HCT116 (cell line): ENCODE results near the gene MNX1. TPM values are rescaled to one million over a fixed set of nuclear protein-coding genes. Genes with fewer than 3 reads are reported as not detected.

Source experiments
- ATAC-seq: fragments of 200-7000 bp; cut with Tn5 transposase; 2 replicates; pipeline ENCODE4 v1.9.1; 2020; ENCODE audit warnings: mild to moderate bottlenecking, moderate library complexity
- BruUV-seq: library from RNA; stranded (reverse); fragments of 400-500 nt; replicated peaks from 2 replicates; lab custom pipeline; 2021; lab: Mats Ljungman, UMichigan
- CTCF ChIA-PET: fragments of 300-600 bp; sonication (Branson Sonifier 250); formaldehyde crosslinking; loops from one replicate; lab custom pipeline; 2021; ENCODE audit warnings: antibody characterized with exemption; lab: Charles Lee
- POLR2A ChIA-PET: fragments of 300-600, 350-600 bp; sonication (Branson Sonifier 250); formaldehyde crosslinking; loops from one replicate; lab custom pipeline; 2021; ENCODE audit warnings: antibody characterized with exemption; lab: Charles Lee
- RAD21 ChIA-PET, 2 experiments: fragments of 300-600 bp; sonication (Branson Sonifier 250); formaldehyde crosslinking; loops; one replicate each; lab custom pipeline; 2023; ENCODE audit warnings: low total read pairs in 2 of 2; ENCODE audit not compliant: uncharacterized antibody in 2 of 2, unreplicated experiment in 2 of 2, low non-redundant PET in 1 of 2; lab: Charles Lee
- DNase-seq: peaks from one replicate; pipeline ENCODE4 v3.0.0-alpha.2; 2010; ENCODE audit warnings: low read depth, low spot score
- H2AFZ ChIP-seq: fragments of 200-600 bp; shearing (Covaris generic), sonication (generic); 2 replicates; pipeline ENCODE4 v1.6.1; 2017; ENCODE audit warnings: low read depth, mixed run types, mixed read lengths, antibody characterized with exemption, low read length; ENCODE audit not compliant: poor library complexity, severe bottlenecking
- H3K27ac ChIP-seq: 2 replicates; pipeline ENCODE4 v1.5.1; 2012; ENCODE audit warnings: low read depth, low read length
- H3K27me3 ChIP-seq: fragments of 200-600 bp; sonication (generic); 2 replicates; pipeline ENCODE4 v1.6.1; 2016; ENCODE audit warnings: mixed run types, low read length, mixed read lengths; ENCODE audit not compliant: insufficient read depth
- H3K36me3 ChIP-seq, 2 experiments: fragments of 200-500 bp in 1 of 2; fragments of 200-600 bp in 1 of 2; sonication (Bioruptor generic) in 1 of 2; sonication (generic) in 1 of 2; 2 replicates each; pipeline versions ENCODE4 v1.5.1 to v1.6.1; 2014 to 2016; ENCODE audit warnings: low read length in 2 of 2, inconsistent platforms in 1 of 2, mixed read lengths in 1 of 2, mixed run types in 1 of 2; ENCODE audit not compliant: insufficient read depth in 2 of 2, control insufficient read depth in 1 of 2
- H3K4me1 ChIP-seq, 2 experiments: fragments of 200-600 bp in 1 of 2; sonication (generic) in 1 of 2; 2 replicates each; pipeline versions ENCODE4 v1.5.1 to v1.6.1; 2012 to 2017; ENCODE audit warnings: low read length in 2 of 2, inconsistent platforms in 1 of 2, mild to moderate bottlenecking in 1 of 2, mixed read lengths in 1 of 2, mixed run types in 1 of 2, moderate library complexity in 1 of 2; ENCODE audit not compliant: insufficient read depth in 2 of 2, control insufficient read depth in 1 of 2
- H3K4me2 ChIP-seq: fragments of 200-600 bp; sonication (generic); 2 replicates; pipeline ENCODE4 v1.6.1; 2017; ENCODE audit warnings: mixed run types, low read length, mixed read lengths
- H3K4me3 ChIP-seq, 2 experiments: fragments of 200-600 bp in 1 of 2; sonication (generic) in 1 of 2; replicated peaks in 1 of 2; 2 replicates each; pipeline ENCODE4 v1.5.1; 2011 to 2016; ENCODE audit warnings: low read length in 2 of 2, control low read depth in 1 of 2, low read depth in 1 of 2, mild to moderate bottlenecking in 1 of 2, mixed read lengths in 1 of 2, mixed run types in 1 of 2
- H3K79me2 ChIP-seq: fragments of 200-600 bp; sonication (generic); 2 replicates; pipeline ENCODE4 v1.6.1; 2017; ENCODE audit warnings: mild to moderate bottlenecking, mixed run types, low read length, moderate library complexity, mixed read lengths; ENCODE audit not compliant: insufficient read depth
- H3K9ac ChIP-seq: fragments of 200-600 bp; sonication (generic); 2 replicates; pipeline ENCODE4 v1.6.1; 2016; ENCODE audit warnings: low read length, mixed read lengths
- H3K9me2 ChIP-seq: fragments of 200-600 bp; sonication (generic), shearing (Covaris generic); 2 replicates; pipeline ENCODE4 v1.6.1; 2017; ENCODE audit warnings: mixed run types, mild to moderate bottlenecking, moderate library complexity; ENCODE audit not compliant: insufficient read depth
- H3K9me3 ChIP-seq, 2 experiments: fragments of 200-500 bp in 1 of 2; fragments of 200-600 bp in 1 of 2; sonication (Bioruptor generic) in 1 of 2; sonication (generic) in 1 of 2; 2 replicates each; pipeline ENCODE4 v1.6.1; 2014 to 2017; ENCODE audit warnings: low read length in 2 of 2, mixed read lengths in 2 of 2, inconsistent platforms in 1 of 2, low read depth in 1 of 2, mild to moderate bottlenecking in 1 of 2, mixed run types in 1 of 2, moderate library complexity in 1 of 2; ENCODE audit not compliant: control insufficient read depth in 1 of 2, insufficient read depth in 1 of 2
- H4K20me1 ChIP-seq: fragments of 200-600 bp; sonication (generic), shearing (Covaris generic); 2 replicates; pipeline ENCODE4 v1.6.1; 2017; ENCODE audit warnings: mixed run types, mild to moderate bottlenecking, moderate library complexity; ENCODE audit not compliant: insufficient read depth
- CBX3 ChIP-seq: IDR thresholded peaks from 2 replicates; pipeline ENCODE4 v1.6.1; 2012; ENCODE audit warnings: low read depth
- ELF1 ChIP-seq: IDR thresholded peaks from 2 replicates; pipeline ENCODE4 v1.6.1; 2012; ENCODE audit warnings: low read depth, borderline replicate concordance
- EZH2 ChIP-seq: fragments of 200-600 bp; sonication (generic); IDR thresholded peaks from 2 replicates; pipeline ENCODE4 v1.6.1; 2017; ENCODE audit warnings: antibody characterized with exemption, mixed run types
- EZH2phosphoT487 ChIP-seq: fragments of 200-600 bp; IDR thresholded peaks from 2 replicates; pipeline ENCODE4 v1.6.1; 2018; ENCODE audit warnings: antibody characterized with exemption, borderline replicate concordance
- POLR2A ChIP-seq: IDR thresholded peaks from 2 replicates; pipeline ENCODE4 v1.7.0; 2011; ENCODE audit warnings: borderline replicate concordance; ENCODE audit not compliant: insufficient read depth, insufficient read length; ENCODE audit errors: extremely low read depth
- POLR2AphosphoS5 ChIP-seq: IDR thresholded peaks from 2 replicates; pipeline ENCODE4 v1.6.1; 2011; ENCODE audit warnings: mild to moderate bottlenecking, low read depth, low read length, moderate library complexity
- RAD21 ChIP-seq: IDR thresholded peaks from 2 replicates; pipeline ENCODE4 v1.6.1; 2012; ENCODE audit warnings: low read depth, mild to moderate bottlenecking
- SIN3A ChIP-seq: IDR thresholded peaks from 2 replicates; pipeline ENCODE4 v1.6.1; 2012; ENCODE audit warnings: low read depth
- SP1 ChIP-seq: IDR thresholded peaks from 2 replicates; pipeline ENCODE4 v1.6.1; 2012; ENCODE audit warnings: low read depth
- SRF ChIP-seq: IDR thresholded peaks from 2 replicates; pipeline ENCODE4 v1.6.1; 2012; ENCODE audit warnings: low read depth
- TCF7L2 ChIP-seq: IDR thresholded peaks from 2 replicates; pipeline ENCODE4 v1.7.0; 2011; ENCODE audit warnings: borderline replicate concordance, inconsistent platforms; ENCODE audit not compliant: insufficient read depth, insufficient read length; ENCODE audit errors: extremely low read depth
- YY1 ChIP-seq: IDR thresholded peaks from 2 replicates; pipeline ENCODE4 v1.6.1; 2011; ENCODE audit warnings: low read length, low read depth, moderate library complexity, mild to moderate bottlenecking; ENCODE audit not compliant: insufficient replicate concordance; ENCODE audit errors: extremely low read depth
- ZFX ChIP-seq: fragments of 450-650 bp; IDR thresholded peaks from 2 replicates; pipeline ENCODE4 v1.6.1; 2017
- ZNF274 ChIP-seq: fragments of 200-500 bp; sonication (Bioruptor generic); IDR thresholded peaks from 2 replicates; pipeline ENCODE4 v1.6.1; 2014; ENCODE audit warnings: mild to moderate bottlenecking, low read depth, low read length, inconsistent platforms
- intact Hi-C: fragments of 100-400 bp; cut with micrococcal nuclease; formaldehyde crosslinking; loops from 2 replicates; pipeline ENCODE4 v1.10.0; 2022
- total RNA-seq: library from RNA; stranded (reverse); gene quantifications from one replicate; pipeline ENCODE4 v1.2.1, GENCODE V29; 2021; ENCODE audit not compliant: unreplicated experiment
- TF ChIP-seq, protein P1 (sequence below): IDR thresholded peaks from 2 replicates; pipeline ENCODE4 v1.6.1; 2012
- TF ChIP-seq, protein P2 (sequence below): IDR thresholded peaks from 2 replicates; pipeline ENCODE4 v1.6.1; 2011; ENCODE audit warnings: mild to moderate bottlenecking, low read length, moderate library complexity; ENCODE audit not compliant: insufficient replicate concordance; ENCODE audit errors: extremely low read depth
- TF ChIP-seq, protein P3 (sequence below), 3 experiments: fragments of 200-600 bp in 1 of 3; sonication (generic) in 1 of 3; IDR thresholded peaks in 2 of 3; conservative IDR thresholded peaks in 1 of 3; 2 replicates each; pipeline ENCODE4 v1.5.1; 2012 to 2017; ENCODE audit warnings: low read depth in 2 of 3, low read length in 2 of 3, antibody characterized with exemption in 1 of 3, borderline replicate concordance in 1 of 3, control low read depth in 1 of 3, mild to moderate bottlenecking in 1 of 3, mixed read lengths in 1 of 3, mixed run types in 1 of 3, moderate library complexity in 1 of 3; ENCODE audit not compliant: insufficient read depth in 1 of 3

MNX1 gene
- total RNA-seq, 1 experiment from 2014 or later = 7.7 TPM

DNA sequence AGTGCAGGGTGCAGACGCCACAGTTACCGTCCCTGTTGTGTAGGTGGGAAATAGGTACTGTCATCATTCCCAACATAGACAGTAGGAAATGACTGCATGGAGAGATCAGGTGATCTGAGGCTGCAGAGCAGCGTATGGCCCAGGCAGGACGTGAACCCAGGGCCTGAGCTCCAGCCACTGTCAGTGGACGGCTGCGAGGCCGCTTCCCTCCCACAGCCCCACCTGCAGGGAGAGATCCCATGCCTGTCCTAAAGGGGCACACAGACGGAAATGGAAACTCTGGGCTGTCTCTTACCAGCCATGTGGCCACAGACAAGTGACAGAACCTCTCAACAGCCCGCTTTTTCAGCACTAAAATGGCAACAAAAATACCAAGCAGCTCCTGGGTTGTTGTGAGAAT lies 44.5 kb upstream of the MNX1 start:
- H3K79me2 ChIP-seq = no peaks in the 10 kb centered on the region
- ChIA-PET POLR2A (no interaction called here), RAD21 (no interaction called here), CTCF (no interaction called here)
- no peak for ATAC-seq
- no peak overlapping the region for H3K4me3 ChIP-seq
- no TSS peak for BruUV-seq
- no peaks in the 10 kb centered on the region for H3K36me3 ChIP-seq
- no peak overlapping the region for H3K9ac ChIP-seq
- no peak for DNase-seq
- H3K9me3 ChIP-seq = no peaks in the 10 kb centered on the region
- no peaks in the 10 kb centered on the region for H3K27me3 ChIP-seq
- no peak overlapping the region for H2AFZ ChIP-seq
- H3K4me1 ChIP-seq = no peaks in the 10 kb centered on the region
- no peak overlapping the region for H3K27ac ChIP-seq
- intact Hi-C loops = no loop called here
- TF ChIP-seq RAD21 (no peak), EZH2 (no peak), SP1 (no peak)
- H3K9me2 ChIP-seq = no peaks in the 10 kb centered on the region
- H3K4me2 ChIP-seq = no peak overlapping the region
- H4K20me1 ChIP-seq = no peaks in the 10 kb centered on the region

DNA sequence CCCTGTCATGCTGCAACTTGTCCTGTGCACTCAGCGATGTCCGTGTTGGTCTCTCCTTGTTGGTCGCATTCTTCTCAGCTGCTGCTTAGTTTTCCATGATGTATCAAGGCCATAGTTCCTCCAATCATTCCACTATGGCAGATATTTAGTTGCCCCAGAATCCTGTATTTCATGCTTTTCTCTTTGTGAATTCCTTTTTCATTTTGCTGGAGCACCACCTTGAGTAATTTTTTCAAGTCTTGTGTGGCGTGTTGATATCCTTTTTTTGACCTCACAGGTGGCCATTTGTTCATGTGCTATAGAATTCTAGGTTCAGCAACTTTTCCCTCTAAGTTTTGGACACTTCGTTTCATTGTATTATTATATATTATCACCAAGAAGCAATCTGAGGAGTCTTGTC lies 42.7 kb upstream of the MNX1 start:
- no peak for DNase-seq
- intact Hi-C loops = no loop called here
- CTCF ChIA-PET = no interaction called here
- H3K27me3 ChIP-seq = no peaks in the 10 kb centered on the region
- H2AFZ ChIP-seq = no peak overlapping the region
- no peak overlapping the region for H3K4me2 ChIP-seq
- no peaks in the 10 kb centered on the region for H3K9me3 ChIP-seq
- RAD21 ChIA-PET = no interaction called here
- no peak overlapping the region for H3K27ac ChIP-seq
- no peaks in the 10 kb centered on the region for H3K36me3 ChIP-seq
- no TSS peak for BruUV-seq
- H3K9me2 ChIP-seq = no peaks in the 10 kb centered on the region
- H3K4me1 ChIP-seq = no peaks in the 10 kb centered on the region
- no peaks in the 10 kb centered on the region for H3K79me2 ChIP-seq
- TF ChIP-seq SIN3A = no peak
- no peak for TF ChIP-seq ZNF274
- TF ChIP-seq CBX3 = no peak
- TF ChIP-seq POLR2A = no peak
- no peak for TF ChIP-seq ELF1
- no peak for TF ChIP-seq EZH2phosphoT487
- TF ChIP-seq TCF7L2 = no peak
- TF ChIP-seq, protein P1, sequence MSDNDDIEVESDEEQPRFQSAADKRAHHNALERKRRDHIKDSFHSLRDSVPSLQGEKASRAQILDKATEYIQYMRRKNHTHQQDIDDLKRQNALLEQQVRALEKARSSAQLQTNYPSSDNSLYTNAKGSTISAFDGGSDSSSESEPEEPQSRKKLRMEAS = no peak
- no peak for TF ChIP-seq POLR2AphosphoS5
- no peak for TF ChIP-seq SRF
- TF ChIP-seq, protein P2, sequence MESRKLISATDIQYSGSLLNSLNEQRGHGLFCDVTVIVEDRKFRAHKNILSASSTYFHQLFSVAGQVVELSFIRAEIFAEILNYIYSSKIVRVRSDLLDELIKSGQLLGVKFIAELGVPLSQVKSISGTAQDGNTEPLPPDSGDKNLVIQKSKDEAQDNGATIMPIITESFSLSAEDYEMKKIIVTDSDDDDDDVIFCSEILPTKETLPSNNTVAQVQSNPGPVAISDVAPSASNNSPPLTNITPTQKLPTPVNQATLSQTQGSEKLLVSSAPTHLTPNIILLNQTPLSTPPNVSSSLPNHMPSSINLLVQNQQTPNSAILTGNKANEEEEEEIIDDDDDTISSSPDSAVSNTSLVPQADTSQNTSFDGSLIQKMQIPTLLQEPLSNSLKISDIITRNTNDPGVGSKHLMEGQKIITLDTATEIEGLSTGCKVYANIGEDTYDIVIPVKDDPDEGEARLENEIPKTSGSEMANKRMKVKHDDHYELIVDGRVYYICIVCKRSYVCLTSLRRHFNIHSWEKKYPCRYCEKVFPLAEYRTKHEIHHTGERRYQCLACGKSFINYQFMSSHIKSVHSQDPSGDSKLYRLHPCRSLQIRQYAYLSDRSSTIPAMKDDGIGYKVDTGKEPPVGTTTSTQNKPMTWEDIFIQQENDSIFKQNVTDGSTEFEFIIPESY = no peak
- TF ChIP-seq, protein P3, sequence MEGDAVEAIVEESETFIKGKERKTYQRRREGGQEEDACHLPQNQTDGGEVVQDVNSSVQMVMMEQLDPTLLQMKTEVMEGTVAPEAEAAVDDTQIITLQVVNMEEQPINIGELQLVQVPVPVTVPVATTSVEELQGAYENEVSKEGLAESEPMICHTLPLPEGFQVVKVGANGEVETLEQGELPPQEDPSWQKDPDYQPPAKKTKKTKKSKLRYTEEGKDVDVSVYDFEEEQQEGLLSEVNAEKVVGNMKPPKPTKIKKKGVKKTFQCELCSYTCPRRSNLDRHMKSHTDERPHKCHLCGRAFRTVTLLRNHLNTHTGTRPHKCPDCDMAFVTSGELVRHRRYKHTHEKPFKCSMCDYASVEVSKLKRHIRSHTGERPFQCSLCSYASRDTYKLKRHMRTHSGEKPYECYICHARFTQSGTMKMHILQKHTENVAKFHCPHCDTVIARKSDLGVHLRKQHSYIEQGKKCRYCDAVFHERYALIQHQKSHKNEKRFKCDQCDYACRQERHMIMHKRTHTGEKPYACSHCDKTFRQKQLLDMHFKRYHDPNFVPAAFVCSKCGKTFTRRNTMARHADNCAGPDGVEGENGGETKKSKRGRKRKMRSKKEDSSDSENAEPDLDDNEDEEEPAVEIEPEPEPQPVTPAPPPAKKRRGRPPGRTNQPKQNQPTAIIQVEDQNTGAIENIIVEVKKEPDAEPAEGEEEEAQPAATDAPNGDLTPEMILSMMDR (IDR thresholded peaks at IDR 0.05 in 2 of 3, conservative IDR thresholded peaks at IDR 0.05 in 1 of 3; ENCODE audit: borderline replicate concordance in 1 of 3, insufficient read depth in 1 of 3, low read depth in 2 of 3, low read length in 2 of 3) = no peak
- TF ChIP-seq YY1 = no peak
- TF ChIP-seq SP1 = no peak
- no peak for TF ChIP-seq ZFX
- TF ChIP-seq, all 23 proteins: peak for 0
- Histone ChIP-seq H3K9ac (no peak overlapping the region), H3K4me3 (no peak overlapping the region), H4K20me1 (no peaks in the 10 kb centered on the region)
- POLR2A ChIA-PET = no interaction called here
- no peak for ATAC-seq
